ENCODE data around the gene RBM38.

- TF ChIP-seq, protein P1, sequence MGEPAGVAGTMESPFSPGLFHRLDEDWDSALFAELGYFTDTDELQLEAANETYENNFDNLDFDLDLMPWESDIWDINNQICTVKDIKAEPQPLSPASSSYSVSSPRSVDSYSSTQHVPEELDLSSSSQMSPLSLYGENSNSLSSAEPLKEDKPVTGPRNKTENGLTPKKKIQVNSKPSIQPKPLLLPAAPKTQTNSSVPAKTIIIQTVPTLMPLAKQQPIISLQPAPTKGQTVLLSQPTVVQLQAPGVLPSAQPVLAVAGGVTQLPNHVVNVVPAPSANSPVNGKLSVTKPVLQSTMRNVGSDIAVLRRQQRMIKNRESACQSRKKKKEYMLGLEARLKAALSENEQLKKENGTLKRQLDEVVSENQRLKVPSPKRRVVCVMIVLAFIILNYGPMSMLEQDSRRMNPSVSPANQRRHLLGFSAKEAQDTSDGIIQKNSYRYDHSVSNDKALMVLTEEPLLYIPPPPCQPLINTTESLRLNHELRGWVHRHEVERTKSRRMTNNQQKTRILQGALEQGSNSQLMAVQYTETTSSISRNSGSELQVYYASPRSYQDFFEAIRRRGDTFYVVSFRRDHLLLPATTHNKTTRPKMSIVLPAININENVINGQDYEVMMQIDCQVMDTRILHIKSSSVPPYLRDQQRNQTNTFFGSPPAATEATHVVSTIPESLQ (CRISPR knock-in tag; conservative IDR thresholded peaks at IDR 0.05): no peak
- TF ChIP-seq ZZZ3 (CRISPR knock-in tag; IDR thresholded peaks at IDR 0.05; ENCODE audit: borderline replicate concordance) (no peak), POLR2A (IDR thresholded peaks at IDR 0.05; ENCODE audit: insufficient read depth in 1 of 2, low read depth in 2 of 2, low read length in 2 of 2) (no peak), NFE2L2 (IDR thresholded peaks at IDR 0.05; ENCODE audit: low read length) (no peak)
Observed at GRCh38 chr20:57381596-57382503, 9.3 kb upstream of the RBM38 start.
